Dedifferentiated amniotic fluid mesenchymal stem cell (primary cell): ENCODE data around the gene ATP10A.

Experiments
- DNase-seq: peaks from one replicate; pipeline ENCODE4 v3.0.0-alpha.2; 2016; ENCODE audit errors: extremely low spot score

ATP10A gene

GRCh38 chr15:25719101-25719985, 143.8 kb downstream of the ATP10A start:
- no peak for DNase-seq

DNA sequence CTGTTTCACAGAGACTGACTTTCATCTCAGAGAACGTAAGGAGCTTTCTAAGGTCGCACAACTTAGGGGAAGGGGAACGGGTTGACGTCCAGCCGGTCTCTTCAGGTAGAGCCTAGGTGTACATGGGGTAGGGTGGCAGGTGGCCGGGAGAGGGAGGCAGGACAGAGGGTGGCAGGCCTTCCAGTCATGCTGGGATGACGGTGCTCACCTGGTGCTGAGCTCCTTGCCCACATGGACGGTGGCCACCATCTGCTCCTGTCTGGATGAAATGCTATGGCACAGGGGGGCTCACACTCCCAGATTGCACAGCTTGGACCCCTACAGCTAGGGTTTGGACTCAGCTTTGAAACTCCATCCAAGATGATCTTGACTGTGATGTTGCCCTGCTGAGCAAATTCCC, 144.5 kb downstream of the ATP10A start:
- no peak for DNase-seq

DNA sequence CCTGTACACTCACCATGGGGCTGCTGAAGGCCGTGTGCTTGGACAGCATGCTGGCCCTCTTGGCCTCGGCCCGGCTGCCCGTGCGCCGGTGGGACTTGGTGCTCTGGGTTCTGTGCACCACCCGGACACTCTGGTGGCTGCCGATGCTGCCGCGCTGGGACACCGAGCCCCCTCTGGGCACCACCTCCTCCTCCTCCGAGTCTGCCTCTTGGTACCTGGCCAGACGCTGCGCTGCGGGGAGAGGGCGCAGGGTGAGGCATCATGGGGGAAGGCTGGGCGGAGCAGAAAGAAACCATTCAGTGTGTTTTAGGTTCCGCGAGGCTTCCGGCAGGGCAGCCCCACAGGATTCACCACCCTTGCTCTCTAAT, 145.0 kb downstream of the ATP10A start:
- no peak for DNase-seq

DNA sequence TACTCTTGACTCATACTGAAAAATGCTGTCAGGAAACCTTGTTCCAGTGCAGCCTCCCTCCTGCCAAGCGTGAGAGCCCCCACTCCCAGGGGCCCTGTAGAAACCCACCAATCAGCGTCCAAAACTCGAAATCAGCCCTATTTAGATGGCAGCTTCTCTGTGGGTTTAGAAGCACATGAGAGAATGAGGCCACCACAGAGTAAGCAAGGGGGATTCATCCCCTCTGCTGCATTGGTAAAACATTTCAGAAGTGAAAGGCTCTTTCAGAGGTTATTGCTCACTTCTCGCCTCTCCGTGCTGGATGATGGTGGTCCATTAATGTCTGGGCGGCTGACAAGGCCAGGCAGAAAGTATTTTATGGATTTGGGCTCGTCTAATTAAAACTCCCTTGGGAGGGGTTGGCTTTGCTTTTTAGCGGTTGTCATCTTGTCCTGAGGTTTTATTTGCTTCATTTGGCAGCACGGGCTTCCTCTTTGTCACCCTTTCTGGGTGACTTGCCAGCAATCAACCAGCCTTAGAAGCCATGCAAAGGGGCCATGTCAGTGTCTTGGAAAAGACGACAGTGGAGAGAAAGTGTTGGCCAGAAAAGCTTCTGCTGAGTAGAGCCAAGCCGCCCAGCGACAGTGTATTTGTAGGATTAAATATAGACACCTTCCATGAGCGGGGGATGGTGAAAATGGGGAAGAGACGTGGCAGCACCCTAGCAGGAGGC, 145.5 kb downstream of the ATP10A start:
- no peak for DNase-seq

DNA sequence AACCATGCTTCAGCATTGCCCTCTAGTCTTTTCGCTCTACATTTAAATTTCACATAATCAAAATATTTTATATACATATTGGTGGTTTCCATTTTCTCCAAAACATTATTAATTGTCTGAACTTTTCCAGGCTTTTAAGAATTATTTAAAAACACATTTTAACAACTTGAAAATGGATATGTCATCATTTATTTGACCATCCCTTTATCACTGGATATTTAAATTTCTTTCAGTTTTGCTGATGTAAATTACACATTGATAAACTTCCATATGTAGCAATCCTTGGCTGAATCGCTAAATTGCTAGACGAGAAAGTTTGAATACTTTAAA, 146.0 kb downstream of the ATP10A start:
- DNase-seq: no peak

- no peak for DNase-seq
Observed at GRCh38 chr15:25716414-25717126, 146.6 kb downstream of the ATP10A start.

GRCh38 chr15:25715536-25716413, 147.4 kb downstream of the ATP10A start:
- DNase-seq: no peak

DNA sequence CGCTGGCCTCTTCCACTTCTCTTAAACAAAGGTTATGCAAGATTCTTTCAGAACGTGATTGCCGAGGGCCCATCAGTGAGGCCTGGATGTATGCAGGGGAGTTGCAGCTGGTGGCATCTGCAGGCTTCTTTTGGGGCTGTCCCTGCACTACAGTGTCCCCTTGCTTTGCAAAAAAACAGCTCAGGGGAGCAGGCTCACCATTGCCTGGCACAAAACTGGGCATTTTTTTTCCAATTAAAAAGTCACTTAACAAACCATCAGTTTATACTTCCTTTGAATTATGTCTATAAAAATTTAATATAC, 148.6 kb downstream of the ATP10A start:
- DNase-seq: no peak

GRCh38 chr15:25713736-25714537, 149.2 kb downstream of the ATP10A start:
- DNase-seq: no peak

GRCh38 chr15:25712961-25713355, 150.2 kb downstream of the ATP10A start:
- no peak for DNase-seq

GRCh38 chr15:25712192-25712960, 150.8 kb downstream of the ATP10A start:
- no peak for DNase-seq

GRCh38 chr15:25711691-25712090, 151.4 kb downstream of the ATP10A start:
- DNase-seq: no peak

DNA sequence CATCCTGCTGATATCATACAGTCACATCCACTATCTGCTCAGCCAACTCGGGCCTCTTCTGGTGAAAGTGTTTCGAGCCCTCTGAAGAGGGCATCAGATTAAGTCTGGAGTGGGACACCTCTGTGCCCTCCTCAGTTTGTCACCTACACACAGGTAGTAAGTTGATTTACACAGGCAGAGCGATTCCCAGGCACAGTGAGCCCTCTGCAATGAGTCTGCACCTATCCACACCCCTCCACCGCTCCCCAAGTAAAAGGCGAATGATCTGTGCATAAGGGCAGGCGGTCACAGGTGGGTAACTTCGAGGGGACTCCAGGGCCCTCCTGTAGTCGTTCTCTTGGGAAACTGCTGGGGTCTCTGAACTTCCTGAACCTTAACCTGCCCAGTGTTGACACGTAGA, 152.0 kb downstream of the ATP10A start:
- no peak for DNase-seq

GRCh38 chr15:25710184-25710583, 152.9 kb downstream of the ATP10A start:
- no peak for DNase-seq

- no peak for DNase-seq
Observed at GRCh38 chr15:25709437-25710159, 153.5 kb downstream of the ATP10A start.

DNA sequence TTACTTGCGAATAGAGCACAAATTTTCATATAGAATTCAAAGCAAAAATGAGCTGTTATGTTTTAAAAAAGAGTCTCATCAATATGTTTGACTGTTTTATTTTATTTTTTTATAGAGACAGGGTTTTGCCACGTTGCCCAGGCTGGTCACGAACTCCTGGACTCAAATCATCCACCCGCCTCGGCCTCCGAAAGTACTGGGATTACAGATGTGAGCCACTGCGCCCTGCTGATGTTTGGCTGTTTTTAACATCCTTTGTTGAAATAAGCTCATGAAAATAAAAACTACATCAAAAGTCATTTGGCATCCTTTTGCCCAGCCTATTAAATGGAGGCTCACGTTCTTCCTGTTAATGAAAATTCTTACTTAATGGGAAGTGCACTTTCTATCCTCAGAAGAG, 154.7 kb downstream of the ATP10A start:
- no peak for DNase-seq

- no peak for DNase-seq
Observed at GRCh38 chr15:25707656-25708365, 155.3 kb downstream of the ATP10A start.

- no peak for DNase-seq
Observed at GRCh38 chr15:25706176-25706955, 156.8 kb downstream of the ATP10A start.
